CD4-positive, alpha-beta T cell (primary cell): Measurements from ENCODE around the gene ERCC6. TPM values are rescaled to one million over a fixed set of nuclear protein-coding genes. Genes with fewer than 3 reads are reported as not detected.

Source experiments
- ATAC-seq: fragments of 200-7000 bp; cut with Tn5 transposase; one replicate; pipeline ENCODE4 v1.10.0; 2022; ENCODE audit warnings: mild to moderate bottlenecking; ENCODE audit not compliant: poor library complexity
- CTCF ChIA-PET: fragments of 350-600 bp; sonication (Branson Sonifier 250); formaldehyde crosslinking; loops from one replicate; lab custom pipeline; 2021; ENCODE audit warnings: antibody characterized with exemption, inconsistent platforms; lab: Charles Lee
- POLR2A ChIA-PET: fragments of 350-600 bp; sonication (Branson Sonifier 250); formaldehyde crosslinking; loops from one replicate; lab custom pipeline; 2021; ENCODE audit warnings: antibody characterized with exemption, inconsistent platforms; lab: Charles Lee
- DNase-seq, 14 experiments: peaks; one replicate each; pipeline ENCODE4 v3.0.0-alpha.2; 2013 to 2020; ENCODE audit warnings: mixed read lengths in 2 of 14
- H3K27ac ChIP-seq, 2 donors: one replicate each; pipeline versions ENCODE4 v1.5.1 to v1.7.0; 2013; ENCODE audit warnings: low read length in 2 of 2, low read depth in 1 of 2, mild to moderate bottlenecking in 1 of 2
- H3K27me3 ChIP-seq, 2 experiments: 1 replicate in 1 of 2; 2 replicates in 1 of 2; pipeline versions ENCODE4 v1.6.1 to v1.7.0; 2013; ENCODE audit warnings: low read length in 2 of 2, control low read depth in 1 of 2, mild to moderate bottlenecking in 1 of 2, moderate library complexity in 1 of 2; ENCODE audit not compliant: insufficient read depth in 2 of 2, control insufficient read depth in 1 of 2
- H3K36me3 ChIP-seq: one replicate; pipeline ENCODE4 v1.6.1; 2013; ENCODE audit warnings: low read length, control low read depth; ENCODE audit not compliant: insufficient read depth
- H3K4me1 ChIP-seq: one replicate; pipeline ENCODE4 v1.6.1; 2013; ENCODE audit warnings: low read length, control low read depth; ENCODE audit not compliant: insufficient read depth
- H3K4me3 ChIP-seq: one replicate; pipeline ENCODE4 v1.5.1; 2013; ENCODE audit warnings: mild to moderate bottlenecking, low read length, moderate library complexity
- H3K9me3 ChIP-seq, 2 experiments: 1 replicate in 1 of 2; 2 replicates in 1 of 2; pipeline versions ENCODE4 v1.6.1 to v1.7.0; 2013; ENCODE audit warnings: low read length in 2 of 2, mild to moderate bottlenecking in 2 of 2, control low read depth in 1 of 2, moderate library complexity in 1 of 2; ENCODE audit not compliant: control insufficient read depth in 1 of 2, insufficient read depth in 1 of 2
- H3K27ac Mint-ChIP-seq: one replicate; pipeline ENCODE4 v1.8.0; 2020; ENCODE audit warnings: mixed read lengths
- H3K27me3 Mint-ChIP-seq: one replicate; pipeline ENCODE4 v1.8.0; 2021; ENCODE audit warnings: mixed read lengths
- H3K36me3 Mint-ChIP-seq: one replicate; pipeline ENCODE4 v1.8.0; 2021; ENCODE audit warnings: low read depth, mixed read lengths
- H3K4me1 Mint-ChIP-seq: one replicate; pipeline ENCODE4 v1.8.0; 2021; ENCODE audit warnings: low read depth, mixed read lengths
- H3K4me3 Mint-ChIP-seq: one replicate; pipeline ENCODE4 v1.8.0; 2020; ENCODE audit warnings: mild to moderate bottlenecking, mixed read lengths
- H3K9me3 Mint-ChIP-seq: one replicate; pipeline ENCODE4 v1.8.0; 2020; ENCODE audit warnings: mixed read lengths
- CTCF ChIP-seq: fragments of 200-600 bp; IDR thresholded peaks from one replicate; pipeline ENCODE4 v1.8.0; 2022; ENCODE audit warnings: antibody characterized with exemption, mild to moderate bottlenecking
- intact Hi-C, 2 experiments: fragments of 100-400 bp; cut with DNase I in 1 of 2; cut with micrococcal nuclease in 1 of 2; formaldehyde crosslinking; loops; one replicate each; pipeline versions ENCODE4 v1.15.1 to v1.9.0; 2023 to 2025; cut with DNase I, micrococcal nuclease
- total RNA-seq, 174 experiments: library from RNA in 2 of 174; stranded (reverse) in 2 of 174; gene quantifications; one replicate each; pipeline ENCODE4 v1.2.3 and lab custom pipeline; 2021 to 2026

Gene ERCC6
- total RNA-seq, 2 experiments from 2014 or later, result 33.3 to 39.0 TPM

GRCh38 chr10:49549640-49550346, 10.9 kb upstream of the ERCC6 start:
- Histone ChIP-seq H3K36me3 (no peaks in the 10 kb centered on the region), H3K4me1 (no peaks in the 10 kb centered on the region), H3K4me3 (no peak overlapping the region), H3K27ac (no peak overlapping the region), H3K9me3 (peaks cover 0 to 4% of the 10 kb centered on the region in 2 experiments), H3K27me3 (peaks cover 2 to 7% of the 10 kb centered on the region in 2 experiments)
- ATAC-seq (no peak), DNase-seq (no peak)
- H3K4me1 Mint-ChIP-seq, result no peaks in the 10 kb centered on the region
- no peak overlapping the region for H3K27ac Mint-ChIP-seq
- H3K4me3 Mint-ChIP-seq, result no peak overlapping the region
- ChIA-PET CTCF (no interaction called here), POLR2A (interaction anchor here (1.3 kb wide), 1 partner anchor 11 kb away, joined by 4 read pairs; the partner anchor contains the start of gene ERCC6)
- TF ChIP-seq CTCF, result no peak
- H3K9me3 Mint-ChIP-seq, result no peaks in the 10 kb centered on the region
- no peaks in the 10 kb centered on the region for H3K36me3 Mint-ChIP-seq
- peaks cover 22% of the 10 kb centered on the region for H3K27me3 Mint-ChIP-seq
- intact Hi-C loops, result no loop called here

DNA sequence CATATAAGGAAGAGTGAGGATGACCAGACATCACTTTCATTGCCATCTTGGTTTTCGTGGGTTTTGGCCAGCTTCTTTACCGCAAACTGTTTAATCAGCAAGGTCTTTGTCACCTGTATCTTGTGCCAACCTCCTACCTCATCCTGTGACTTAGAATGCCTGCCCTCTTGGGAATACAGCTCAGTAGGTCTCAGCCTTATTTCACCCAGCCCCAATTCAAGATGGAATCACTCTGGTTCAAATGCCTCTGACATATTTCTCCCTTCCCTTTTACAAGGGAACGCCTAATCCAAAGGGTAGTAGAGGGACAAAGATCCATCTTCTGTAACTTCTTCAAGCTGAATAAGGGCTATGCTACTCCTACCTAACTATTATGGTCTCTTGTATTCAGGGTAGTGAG, 4.7 kb upstream of the ERCC6 start:
- Mint-ChIP-seq H3K9me3 (no peaks in the 10 kb centered on the region), H3K4me3 (no peak overlapping the region), H3K4me1 (peaks cover 12% of the 10 kb centered on the region), H3K27ac (no peak overlapping the region), H3K27me3 (peaks cover 25% of the 10 kb centered on the region), H3K36me3 (peaks cover 9% of the 10 kb centered on the region)
- ChIA-PET CTCF (no interaction called here), POLR2A (no interaction called here)
- intact Hi-C loops, result no loop called here
- DNase-seq (no peak), ATAC-seq (no peak)
- Histone ChIP-seq H3K27ac (no peak overlapping the region), H3K27me3 (peaks cover 4 to 5% of the 10 kb centered on the region in 2 experiments), H3K4me1 (peaks cover 12% of the 10 kb centered on the region), H3K9me3 (peaks cover 0 to 8% of the 10 kb centered on the region in 2 experiments), H3K36me3 (no peaks in the 10 kb centered on the region), H3K4me3 (no peak overlapping the region)
- no peak for TF ChIP-seq CTCF

DNA sequence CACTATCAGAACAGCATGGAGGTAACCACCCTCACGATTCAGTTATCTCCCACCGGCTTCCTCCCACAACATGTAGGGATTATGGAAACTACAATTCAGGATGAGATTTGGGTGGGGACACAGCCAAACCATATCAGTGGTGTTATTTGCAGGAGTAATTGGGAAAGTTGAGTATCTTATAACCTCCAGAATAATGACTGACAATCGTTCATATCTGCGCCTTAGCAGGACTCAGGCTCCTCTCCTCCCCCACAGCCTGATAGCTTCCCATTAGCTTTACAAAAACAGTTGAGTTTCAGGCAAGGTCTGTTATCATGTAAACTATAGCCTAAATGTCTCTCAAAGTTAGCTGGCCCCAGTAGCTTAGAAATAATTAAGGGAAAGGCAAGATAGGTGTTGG, 3.4 kb upstream of the ERCC6 start:
- Histone ChIP-seq H3K27me3 (peaks cover 4 to 5% of the 10 kb centered on the region in 2 experiments), H3K9me3 (peaks cover 0 to 8% of the 10 kb centered on the region in 2 experiments), H3K36me3 (no peaks in the 10 kb centered on the region), H3K4me1 (peaks cover 23% of the 10 kb centered on the region), H3K27ac (no peak overlapping the region), H3K4me3 (no peak overlapping the region)
- no peaks in the 10 kb centered on the region for H3K9me3 Mint-ChIP-seq
- POLR2A ChIA-PET, result no interaction called here
- ATAC-seq (no peak), DNase-seq (no peak)
- peaks cover 14% of the 10 kb centered on the region for H3K36me3 Mint-ChIP-seq
- intact Hi-C loops, result no loop called here
- H3K4me3 Mint-ChIP-seq, result no peak overlapping the region
- H3K27ac Mint-ChIP-seq, result no peak overlapping the region
- peaks cover 20% of the 10 kb centered on the region for H3K4me1 Mint-ChIP-seq
- peaks cover 25% of the 10 kb centered on the region for H3K27me3 Mint-ChIP-seq
- no peak for TF ChIP-seq CTCF
- CTCF ChIA-PET, result no interaction called here
